GM12875 (cell line): Measurements from ENCODE around the gene COL6A3.

Experiments
- H3K4me3 ChIP-seq: one replicate; pipeline ENCODE4 v1.5.1; 2011; ENCODE audit warnings: low read depth, low read length, control low read depth
- TF ChIP-seq, protein P1 (sequence below): IDR thresholded peaks from 2 replicates; pipeline ENCODE4 v1.5.1; 2011; ENCODE audit warnings: low read depth, mild to moderate bottlenecking, control low read depth, inconsistent platforms, low read length, moderate library complexity, borderline replicate concordance; ENCODE audit not compliant: insufficient read depth

COL6A3 gene

DNA sequence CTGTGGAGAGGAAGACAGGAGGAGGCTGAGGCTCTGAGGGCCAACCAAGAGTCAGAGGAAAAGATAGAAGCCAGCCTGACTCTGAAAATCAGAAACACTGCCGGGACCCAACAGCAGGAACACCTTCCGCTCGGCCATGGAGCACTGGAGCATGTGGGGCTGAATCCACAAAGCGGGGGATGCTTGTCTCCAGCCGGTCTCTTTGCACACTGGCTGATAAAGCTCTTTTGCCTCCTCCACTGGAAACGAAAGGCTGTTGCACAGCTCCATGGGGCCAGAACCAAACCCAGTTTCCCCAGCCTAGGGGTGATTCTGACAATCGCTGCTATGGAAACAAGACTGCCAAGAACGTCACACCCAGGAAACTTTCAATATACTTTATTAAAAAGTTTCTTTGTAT lies 90.3 kb downstream of the COL6A3 start:
- no peak overlapping the region for H3K4me3 ChIP-seq
- TF ChIP-seq, protein P1, sequence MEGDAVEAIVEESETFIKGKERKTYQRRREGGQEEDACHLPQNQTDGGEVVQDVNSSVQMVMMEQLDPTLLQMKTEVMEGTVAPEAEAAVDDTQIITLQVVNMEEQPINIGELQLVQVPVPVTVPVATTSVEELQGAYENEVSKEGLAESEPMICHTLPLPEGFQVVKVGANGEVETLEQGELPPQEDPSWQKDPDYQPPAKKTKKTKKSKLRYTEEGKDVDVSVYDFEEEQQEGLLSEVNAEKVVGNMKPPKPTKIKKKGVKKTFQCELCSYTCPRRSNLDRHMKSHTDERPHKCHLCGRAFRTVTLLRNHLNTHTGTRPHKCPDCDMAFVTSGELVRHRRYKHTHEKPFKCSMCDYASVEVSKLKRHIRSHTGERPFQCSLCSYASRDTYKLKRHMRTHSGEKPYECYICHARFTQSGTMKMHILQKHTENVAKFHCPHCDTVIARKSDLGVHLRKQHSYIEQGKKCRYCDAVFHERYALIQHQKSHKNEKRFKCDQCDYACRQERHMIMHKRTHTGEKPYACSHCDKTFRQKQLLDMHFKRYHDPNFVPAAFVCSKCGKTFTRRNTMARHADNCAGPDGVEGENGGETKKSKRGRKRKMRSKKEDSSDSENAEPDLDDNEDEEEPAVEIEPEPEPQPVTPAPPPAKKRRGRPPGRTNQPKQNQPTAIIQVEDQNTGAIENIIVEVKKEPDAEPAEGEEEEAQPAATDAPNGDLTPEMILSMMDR = no peak

DNA sequence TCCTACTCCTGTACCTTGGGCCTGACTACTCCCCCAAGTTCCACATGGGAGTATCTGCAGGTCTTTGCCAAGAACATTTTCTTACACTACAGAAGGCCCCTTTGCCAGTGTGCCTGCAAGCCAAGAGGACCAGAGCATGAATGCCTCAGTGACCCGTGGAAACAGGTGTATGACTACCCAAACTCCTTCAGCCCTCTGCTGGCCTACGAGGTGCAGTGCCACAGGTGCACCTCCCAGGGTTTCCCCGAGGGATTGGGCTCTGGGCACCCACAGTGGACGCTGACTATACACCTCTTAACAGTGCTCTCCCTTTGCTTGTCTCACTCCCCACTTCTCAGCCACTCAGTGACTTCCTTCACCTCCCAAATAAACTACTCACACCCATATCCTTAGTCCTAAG lies 91.4 kb downstream of the COL6A3 start:
- TF ChIP-seq, protein P1 = peak; percentile 60
- H3K4me3 ChIP-seq = no peak overlapping the region

DNA sequence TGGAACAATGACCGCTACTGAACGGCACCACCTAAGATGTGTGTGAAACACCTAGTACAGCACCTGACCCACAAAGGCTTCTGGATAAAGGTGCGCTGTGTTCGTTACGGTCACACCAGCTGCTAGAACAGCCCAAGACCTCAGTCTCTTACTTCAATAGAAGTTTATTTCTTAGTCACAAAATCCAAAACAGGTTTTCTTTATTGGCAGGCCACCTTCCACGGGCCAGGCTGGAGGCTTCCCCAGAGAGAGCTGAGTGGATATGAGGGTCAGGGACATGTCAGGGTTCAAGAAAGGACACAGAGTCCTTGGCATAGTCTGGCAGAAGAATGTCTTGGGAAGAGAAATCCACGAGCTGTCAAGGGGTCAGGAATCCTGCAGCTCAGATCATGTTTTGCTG lies 92.2 kb downstream of the COL6A3 start:
- TF ChIP-seq, protein P1 = no peak
- no peak overlapping the region for H3K4me3 ChIP-seq

DNA sequence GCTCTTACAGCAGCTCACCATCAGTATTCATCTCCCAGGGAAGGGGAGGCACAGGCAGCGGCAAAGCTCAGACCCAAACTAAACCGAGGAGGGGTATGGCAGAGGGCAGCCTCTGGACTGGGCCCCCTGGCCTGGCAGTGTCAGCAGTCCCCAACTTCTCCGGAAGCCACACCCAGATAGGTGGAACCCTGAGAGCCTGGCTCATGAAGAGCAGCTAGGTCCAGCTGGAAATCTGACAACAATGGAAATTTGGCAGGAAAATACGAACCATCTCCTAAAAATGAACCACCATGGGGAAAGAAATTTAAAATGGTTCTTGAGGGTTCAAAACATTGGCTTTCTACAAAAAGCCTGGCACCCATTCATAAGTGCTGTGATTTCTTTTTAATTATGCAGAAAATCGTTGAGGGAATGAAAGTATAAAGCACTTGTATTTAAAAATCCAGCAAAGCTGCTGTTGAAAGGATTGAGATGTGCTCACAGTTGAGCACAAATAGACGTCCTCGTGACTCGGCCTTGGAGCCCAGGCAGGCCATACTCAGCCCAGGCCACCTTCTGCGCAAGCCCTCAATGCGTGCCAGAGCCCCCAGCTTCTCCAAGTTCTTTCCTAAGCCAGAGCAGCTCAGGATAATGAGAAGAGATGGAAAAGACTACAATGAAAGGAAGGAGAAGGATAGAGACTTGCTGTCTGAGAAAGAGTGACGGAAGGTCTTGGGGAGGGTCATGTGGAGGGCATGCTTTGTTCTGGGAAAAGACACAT lies 93.0 kb downstream of the COL6A3 start:
- H3K4me3 ChIP-seq = no peak overlapping the region
- TF ChIP-seq, protein P1 = no peak

DNA sequence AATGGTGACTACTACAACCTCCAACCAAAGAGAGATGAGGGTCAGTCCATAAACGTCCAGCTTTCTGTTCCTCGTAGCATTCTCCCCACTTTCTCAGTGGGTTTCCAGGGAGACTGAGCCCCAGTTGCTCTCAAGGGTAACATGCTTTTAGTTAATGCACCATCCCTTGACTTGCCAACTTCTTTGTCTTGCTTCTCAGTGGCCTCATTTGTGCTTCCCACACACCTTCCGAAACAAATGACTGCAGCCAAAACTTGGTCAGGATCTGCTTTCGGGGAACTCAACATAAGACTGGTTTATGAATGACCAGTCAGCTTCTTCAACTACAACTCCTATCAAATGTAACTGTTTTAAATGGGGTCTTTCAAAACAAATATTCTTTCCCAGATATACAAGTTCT lies 94.1 kb downstream of the COL6A3 start:
- TF ChIP-seq, protein P1 = no peak

DNA sequence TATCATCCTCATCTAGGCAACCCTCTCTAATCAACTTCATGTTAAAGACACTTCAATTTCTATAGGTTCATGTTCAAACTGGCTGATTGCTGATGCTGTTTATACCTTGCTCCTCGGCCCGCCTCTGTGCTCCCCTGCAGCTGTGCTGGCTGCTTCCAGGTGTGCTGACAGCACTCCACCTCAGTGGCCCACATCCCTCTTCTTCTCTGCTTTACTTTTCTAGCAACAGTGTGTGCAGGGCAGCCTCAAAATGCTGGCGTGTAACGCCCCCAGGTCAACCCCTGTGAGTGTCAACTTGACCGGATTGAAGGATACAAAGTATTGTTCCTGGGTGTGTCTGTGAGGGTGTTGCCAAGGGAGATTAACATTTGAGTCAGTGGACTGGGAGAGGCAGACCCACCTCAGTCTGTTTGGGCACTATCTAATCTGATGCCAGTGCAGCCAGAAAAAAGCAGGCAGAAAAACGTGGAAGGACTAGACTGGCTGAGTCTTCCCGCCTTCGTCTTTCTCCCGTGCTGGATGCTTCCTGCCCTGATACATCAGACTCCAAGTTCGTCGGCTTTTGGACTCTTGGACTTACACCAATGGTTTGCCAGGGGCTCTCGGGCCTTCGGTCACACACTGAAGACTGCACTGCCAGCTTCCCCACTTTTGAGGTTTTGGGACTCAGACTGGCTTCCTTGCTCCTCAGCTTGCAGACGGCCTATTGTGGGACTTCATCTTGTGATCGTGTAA lies 94.7 kb downstream of the COL6A3 start:
- TF ChIP-seq, protein P1 = no peak
- no peak overlapping the region for H3K4me3 ChIP-seq

More for the DNA sequence above, 94.1 kb downstream of the COL6A3 start:
- H3K4me3 ChIP-seq = no peak overlapping the region

DNA sequence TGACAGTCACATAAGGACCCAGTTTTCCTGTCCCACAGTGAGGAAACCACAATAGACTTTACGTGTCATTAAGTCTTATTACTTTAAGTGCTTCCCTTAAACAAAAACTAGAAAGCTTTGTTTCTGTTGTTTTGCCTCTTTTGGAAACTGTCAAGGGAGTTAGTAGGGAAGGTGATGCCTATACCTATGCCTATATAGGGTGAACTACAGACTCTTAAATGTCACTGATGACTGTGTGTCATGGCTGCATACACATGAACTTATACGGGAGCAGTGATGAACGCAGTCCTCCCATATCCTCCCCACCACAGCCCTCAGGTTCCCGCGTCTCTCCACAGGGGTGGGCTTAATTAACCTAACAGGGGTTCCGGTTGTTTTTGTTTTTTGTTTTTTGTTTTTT lies 97.6 kb downstream of the COL6A3 start:
- TF ChIP-seq, protein P1 = no peak
- no peak overlapping the region for H3K4me3 ChIP-seq
